Osteocyte (in vitro differentiated cells): ENCODE data around the gene NR2C1. TPM values are rescaled to one million over a fixed set of nuclear protein-coding genes. Genes with fewer than 3 reads are reported as not detected.

ENCODE experiments used
- DNase-seq: peaks from one replicate; pipeline ENCODE4 v3.0.0; 2021; ENCODE audit warnings: mixed read lengths; ENCODE audit not compliant: unreplicated experiment; ENCODE audit errors: extremely low spot score
- H3K27ac Mint-ChIP-seq: one replicate; pipeline ENCODE4 v1.8.0; 2021; ENCODE audit warnings: mild to moderate bottlenecking, mixed read lengths; ENCODE audit not compliant: unreplicated experiment
- H3K27me3 Mint-ChIP-seq: one replicate; pipeline ENCODE4 v1.8.0; 2021; ENCODE audit warnings: mixed read lengths; ENCODE audit not compliant: unreplicated experiment
- H3K36me3 Mint-ChIP-seq: one replicate; pipeline ENCODE4 v1.8.0; 2021; ENCODE audit warnings: mixed read lengths; ENCODE audit not compliant: unreplicated experiment
- H3K4me1 Mint-ChIP-seq: one replicate; pipeline ENCODE4 v1.8.0; 2021; ENCODE audit warnings: mixed read lengths; ENCODE audit not compliant: unreplicated experiment
- H3K4me3 Mint-ChIP-seq: one replicate; pipeline ENCODE4 v1.8.0; 2021; ENCODE audit warnings: mild to moderate bottlenecking, moderate library complexity, mixed read lengths; ENCODE audit not compliant: unreplicated experiment
- H3K9me3 Mint-ChIP-seq: one replicate; pipeline ENCODE4 v1.8.0; 2021; ENCODE audit warnings: mixed read lengths; ENCODE audit not compliant: unreplicated experiment
- total RNA-seq: library from RNA; stranded (reverse); gene quantifications from 2 replicates; pipeline ENCODE4 v1.2.1, GENCODE V29; 2021
- TF ChIP-seq, protein P1 (sequence below): fragments of 200-600 bp; sonication (generic); IDR thresholded peaks from 2 replicates; pipeline ENCODE4 v1.5.0; 2021; ENCODE audit warnings: antibody characterized with exemption, mild to moderate bottlenecking, moderate library complexity

NR2C1 gene
- total RNA-seq, 1 donor from 2014 or later: 50.0 TPM

DNA sequence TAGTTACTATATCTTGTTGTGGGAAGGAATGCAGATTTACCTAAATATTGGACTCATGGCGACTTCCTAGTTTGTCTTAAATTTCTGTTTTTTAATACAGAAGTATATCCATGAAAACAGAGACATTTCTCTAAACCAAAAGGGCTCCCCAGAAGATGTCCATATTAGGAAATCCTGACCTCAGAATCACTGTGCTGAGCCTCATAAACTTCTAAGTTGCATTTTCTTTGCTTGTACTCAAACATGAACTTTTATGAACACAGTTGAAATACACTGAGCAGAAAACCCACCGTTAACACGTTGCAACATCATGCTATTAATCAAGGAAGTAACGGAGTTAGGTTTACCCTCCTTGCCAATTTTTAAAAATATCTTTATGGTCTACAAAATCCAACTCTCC, 42.9 kb upstream of the NR2C1 start:
- Mint-ChIP-seq H3K9me3 (no peaks in the 10 kb centered on the region), H3K27ac (no peak overlapping the region), H3K27me3 (no peaks in the 10 kb centered on the region), H3K4me1 (peaks cover 28% of the 10 kb centered on the region), H3K36me3 (peaks cover 9% of the 10 kb centered on the region), H3K4me3 (no peak overlapping the region)
- TF ChIP-seq, protein P1, sequence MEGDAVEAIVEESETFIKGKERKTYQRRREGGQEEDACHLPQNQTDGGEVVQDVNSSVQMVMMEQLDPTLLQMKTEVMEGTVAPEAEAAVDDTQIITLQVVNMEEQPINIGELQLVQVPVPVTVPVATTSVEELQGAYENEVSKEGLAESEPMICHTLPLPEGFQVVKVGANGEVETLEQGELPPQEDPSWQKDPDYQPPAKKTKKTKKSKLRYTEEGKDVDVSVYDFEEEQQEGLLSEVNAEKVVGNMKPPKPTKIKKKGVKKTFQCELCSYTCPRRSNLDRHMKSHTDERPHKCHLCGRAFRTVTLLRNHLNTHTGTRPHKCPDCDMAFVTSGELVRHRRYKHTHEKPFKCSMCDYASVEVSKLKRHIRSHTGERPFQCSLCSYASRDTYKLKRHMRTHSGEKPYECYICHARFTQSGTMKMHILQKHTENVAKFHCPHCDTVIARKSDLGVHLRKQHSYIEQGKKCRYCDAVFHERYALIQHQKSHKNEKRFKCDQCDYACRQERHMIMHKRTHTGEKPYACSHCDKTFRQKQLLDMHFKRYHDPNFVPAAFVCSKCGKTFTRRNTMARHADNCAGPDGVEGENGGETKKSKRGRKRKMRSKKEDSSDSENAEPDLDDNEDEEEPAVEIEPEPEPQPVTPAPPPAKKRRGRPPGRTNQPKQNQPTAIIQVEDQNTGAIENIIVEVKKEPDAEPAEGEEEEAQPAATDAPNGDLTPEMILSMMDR: no peak
- no peak for DNase-seq

DNA sequence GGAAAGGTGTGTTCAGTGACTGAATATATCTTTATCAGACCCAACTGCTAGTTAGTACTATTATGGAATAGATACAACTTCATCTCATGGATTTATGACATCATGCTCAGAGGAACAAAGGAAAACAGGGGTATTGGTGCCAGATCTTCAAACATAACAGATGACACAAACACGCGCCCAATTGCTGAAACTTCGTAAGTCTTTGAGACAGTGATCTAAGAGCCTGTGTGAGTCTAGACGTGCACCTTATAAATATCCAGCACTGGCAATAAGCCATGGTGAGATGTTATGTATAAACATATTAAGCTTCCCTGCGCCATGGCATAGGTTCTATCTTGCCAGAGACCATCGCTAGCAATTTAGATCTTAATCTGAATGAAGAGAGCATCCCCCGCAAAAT, 42.2 kb upstream of the NR2C1 start:
- TF ChIP-seq, protein P1: no peak
- no peak for DNase-seq
- peaks cover 14% of the 10 kb centered on the region for H3K36me3 Mint-ChIP-seq
- peaks cover 28% of the 10 kb centered on the region for H3K4me1 Mint-ChIP-seq
- H3K27me3 Mint-ChIP-seq: no peaks in the 10 kb centered on the region
- no peaks in the 10 kb centered on the region for H3K9me3 Mint-ChIP-seq
- H3K4me3 Mint-ChIP-seq: no peak overlapping the region
- no peak overlapping the region for H3K27ac Mint-ChIP-seq

DNA sequence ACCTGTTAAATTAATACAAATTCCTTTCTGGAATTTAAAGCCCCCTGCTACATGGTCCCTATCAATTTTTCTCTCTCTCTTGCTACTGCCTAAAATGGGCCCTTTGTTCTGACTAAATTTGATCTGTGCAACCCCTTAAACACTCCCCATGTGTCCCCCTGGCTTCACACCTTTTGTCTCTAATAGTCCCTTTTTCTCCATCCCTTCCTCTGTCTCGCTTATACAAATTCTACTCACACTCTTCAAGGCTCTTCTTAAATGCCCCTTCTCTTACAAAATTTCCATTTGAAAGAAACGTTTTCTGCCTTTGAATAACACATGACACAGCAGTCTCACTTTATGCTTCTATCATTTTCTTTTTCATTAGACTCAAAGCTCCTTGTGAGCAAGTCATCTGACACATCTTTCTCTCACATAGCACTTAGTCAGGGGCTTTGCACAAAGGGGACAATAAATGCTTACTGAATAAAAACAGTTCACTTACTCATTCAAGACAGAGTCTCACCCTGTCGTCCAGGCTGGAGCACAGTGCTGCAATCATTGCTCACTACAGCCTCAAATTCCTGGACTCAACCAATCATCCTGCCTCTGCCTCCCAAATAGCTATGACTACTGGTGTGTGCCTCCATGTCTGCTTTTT, 41.5 kb upstream of the NR2C1 start:
- Mint-ChIP-seq H3K27me3 (no peaks in the 10 kb centered on the region), H3K9me3 (no peaks in the 10 kb centered on the region), H3K27ac (no peak overlapping the region), H3K36me3 (peaks cover 14% of the 10 kb centered on the region), H3K4me1 (peaks cover 28% of the 10 kb centered on the region), H3K4me3 (no peak overlapping the region)
- no peak for DNase-seq
- TF ChIP-seq, protein P1: no peak

DNA sequence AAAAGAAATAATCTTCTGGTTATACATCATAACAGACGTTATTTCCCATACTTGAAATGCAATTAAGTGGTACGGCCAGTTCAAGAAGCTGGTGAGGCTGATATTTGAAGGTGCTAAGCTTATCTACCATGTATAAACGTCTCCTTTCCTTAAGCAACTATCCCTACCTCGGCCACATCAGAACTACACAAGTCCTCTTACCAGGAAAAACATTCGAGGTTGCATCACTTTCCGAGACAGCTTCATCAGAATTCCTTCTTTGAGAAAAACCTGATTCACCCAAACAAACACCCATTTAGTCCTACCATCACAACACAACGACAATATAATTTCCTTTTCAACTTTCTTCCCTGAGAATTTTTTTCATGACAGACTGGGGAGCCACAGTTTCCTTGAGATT, 33.9 kb upstream of the NR2C1 start:
- Mint-ChIP-seq H3K4me1 (peaks cover 13% of the 10 kb centered on the region), H3K27me3 (no peaks in the 10 kb centered on the region), H3K27ac (no peak overlapping the region), H3K4me3 (no peak overlapping the region), H3K36me3 (peaks cover 31% of the 10 kb centered on the region), H3K9me3 (no peaks in the 10 kb centered on the region)
- no peak for DNase-seq
- TF ChIP-seq, protein P1: no peak

DNA sequence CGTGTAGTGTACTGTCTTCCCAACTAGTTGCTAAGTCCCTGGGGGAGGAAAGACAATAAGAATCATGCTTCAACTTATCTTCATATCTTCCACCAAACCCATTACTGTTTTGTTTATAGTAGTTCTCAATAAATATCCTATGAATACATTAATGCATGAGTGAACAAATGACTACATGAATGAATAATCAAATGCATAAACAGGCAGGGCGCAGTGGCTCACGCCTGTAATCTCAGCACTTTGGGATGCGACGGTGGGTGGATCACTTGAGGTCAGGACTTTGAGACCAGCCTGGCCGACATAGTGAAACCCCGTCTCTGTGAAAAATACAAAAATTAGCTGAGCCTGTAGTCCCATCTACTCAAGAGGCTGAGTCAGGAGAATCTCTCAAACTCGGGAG, 32.1 kb upstream of the NR2C1 start:
- TF ChIP-seq, protein P1: no peak
- Mint-ChIP-seq H3K4me3 (no peak overlapping the region), H3K27ac (no peak overlapping the region), H3K27me3 (no peaks in the 10 kb centered on the region), H3K36me3 (peaks cover 25% of the 10 kb centered on the region), H3K4me1 (peaks cover 13% of the 10 kb centered on the region), H3K9me3 (no peaks in the 10 kb centered on the region)
- DNase-seq: no peak
